GM21526 (cell line): ENCODE data around the gene SPCS1.

ENCODE experiments used
- ATAC-seq: cut with Tn5 transposase; IDR thresholded peaks from one replicate; pipeline ENCODE4 v1.9.1; 2021; ENCODE audit warnings: moderate library complexity; ENCODE audit not compliant: unreplicated experiment, low FRiP score

SPCS1 gene

GRCh38 chr3:52694528-52695189 lies 11.2 kb upstream of the SPCS1 start:
- ATAC-seq, result no peak

- ATAC-seq, result no peak
These were observed 9.9 kb upstream of the SPCS1 start for GRCh38 chr3:52695798-52696671.

- ATAC-seq, result no peak
These were observed 8.9 kb upstream of the SPCS1 start for GRCh38 chr3:52696830-52697631.

- no peak for ATAC-seq
These were observed 8.3 kb upstream of the SPCS1 start for GRCh38 chr3:52697632-52697965.

- ATAC-seq, result no peak
These were observed 2.6 kb upstream of the SPCS1 start for GRCh38 chr3:52703341-52703740.

- peak; percentile 9 for ATAC-seq
These were observed 1.1 kb upstream of the SPCS1 start for GRCh38 chr3:52704611-52705437.

GRCh38 chr3:52705438-52705687 lies 543 bp upstream of the SPCS1 start:
- no peak for ATAC-seq

GRCh38 chr3:52707585-52707984 lies 1.7 kb downstream of the SPCS1 start:
- no peak for ATAC-seq

GRCh38 chr3:52710512-52710911 lies 4.6 kb downstream of the SPCS1 start:
- no peak for ATAC-seq

- ATAC-seq, result no peak
These were observed 6.6 kb downstream of the SPCS1 start for GRCh38 chr3:52712291-52713212.

- no peak for ATAC-seq
These were observed 8.7 kb downstream of the SPCS1 start for GRCh38 chr3:52714335-52715302.

- ATAC-seq, result no peak
These were observed 9.9 kb downstream of the SPCS1 start for GRCh38 chr3:52715714-52716305.

GRCh38 chr3:52719618-52720017 lies 13.7 kb downstream of the SPCS1 start:
- ATAC-seq, result no peak

GRCh38 chr3:52721002-52721729 lies 15.3 kb downstream of the SPCS1 start:
- ATAC-seq, result no peak

- no peak for ATAC-seq
These were observed 15.8 kb downstream of the SPCS1 start for GRCh38 chr3:52721730-52722008.

- no peak for ATAC-seq
These were observed 16.6 kb downstream of the SPCS1 start for GRCh38 chr3:52722491-52722890.

- ATAC-seq, result no peak
These were observed 18.0 kb downstream of the SPCS1 start for GRCh38 chr3:52723935-52724334.

GRCh38 chr3:52724511-52724910 lies 18.6 kb downstream of the SPCS1 start:
- no peak for ATAC-seq
